Subcutaneous abdominal adipose tissue (tissue), 5 donors: Measurements from ENCODE around the gene MAP2.

ENCODE experiments used
- H3K27ac ChIP-seq: one replicate; pipeline ENCODE4 v1.7.0; 2013; ENCODE audit warnings: low read depth, mild to moderate bottlenecking, inconsistent platforms, low read length, moderate library complexity
- H3K27me3 ChIP-seq, 5 donors: one replicate each; pipeline ENCODE4 v1.7.0; 2013; ENCODE audit warnings: low read length in 5 of 5, inconsistent platforms in 1 of 5; ENCODE audit not compliant: control insufficient read depth in 5 of 5, insufficient read depth in 4 of 5
- H3K36me3 ChIP-seq, 5 donors: one replicate each; pipeline ENCODE4 v1.7.0; 2013; ENCODE audit warnings: low read length in 5 of 5; ENCODE audit not compliant: control insufficient read depth in 5 of 5, insufficient read depth in 5 of 5
- H3K4me1 ChIP-seq, 5 donors: one replicate each; pipeline ENCODE4 v1.7.0; 2013; ENCODE audit warnings: low read length in 5 of 5, mild to moderate bottlenecking in 3 of 5, moderate library complexity in 1 of 5; ENCODE audit not compliant: control insufficient read depth in 5 of 5, insufficient read depth in 5 of 5
- H3K4me3 ChIP-seq, 5 donors: one replicate each; pipeline ENCODE4 v1.7.0; 2013; ENCODE audit warnings: low read length in 5 of 5, low read depth in 1 of 5
- H3K9ac ChIP-seq, 5 donors: one replicate each; pipeline ENCODE4 v1.7.0; 2013; ENCODE audit warnings: low read length in 5 of 5, mild to moderate bottlenecking in 4 of 5, moderate library complexity in 3 of 5
- H3K9me3 ChIP-seq, 5 donors: one replicate each; pipeline ENCODE4 v1.7.0; 2013; ENCODE audit warnings: low read length in 5 of 5; ENCODE audit not compliant: control insufficient read depth in 5 of 5
- donor health status: healthy.
- donor health status: healthy.
- donor health status: healthy.
- donor health status: healthy.
- donor health status: healthy.

Gene MAP2

DNA sequence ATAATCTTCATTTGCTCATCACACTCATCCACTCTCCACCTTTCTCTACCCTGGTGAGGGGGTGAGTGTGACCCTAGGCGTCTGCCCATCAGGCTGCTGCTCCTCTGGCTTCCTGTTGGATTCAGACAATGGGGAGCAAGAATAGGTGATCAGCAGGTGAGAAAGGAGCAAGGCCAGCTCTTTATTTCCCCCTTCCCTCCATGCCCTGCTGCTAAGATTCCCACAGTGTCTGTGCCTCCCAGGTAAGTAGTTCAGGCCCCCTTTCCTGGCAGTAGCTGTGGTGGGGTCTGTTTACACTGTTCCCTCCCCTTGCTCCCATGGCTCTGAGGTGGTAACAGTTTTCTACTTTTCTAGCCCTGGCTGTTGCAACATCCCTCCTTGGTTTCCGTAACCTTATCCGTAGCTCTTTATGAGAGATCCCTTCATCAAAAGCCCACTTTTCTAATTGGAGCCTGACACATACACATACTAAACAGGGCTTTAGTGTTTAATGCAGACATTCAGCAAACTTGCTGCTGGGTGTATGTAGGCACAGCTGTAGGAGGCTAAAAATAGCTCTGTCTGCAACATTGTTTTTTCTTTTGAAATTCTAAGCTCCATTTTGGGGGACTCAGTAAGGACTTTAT, 27.5 kb downstream of the MAP2 start:
- Histone ChIP-seq H3K9me3 (no peaks in the 10 kb centered on the region), H3K36me3 (no peaks in the 10 kb centered on the region), H3K4me1 (no peaks in the 10 kb centered on the region), H3K27ac (no peak overlapping the region), H3K27me3 (no peaks in the 10 kb centered on the region), H3K4me3 (no peak overlapping the region), H3K9ac (no peak overlapping the region)

DNA sequence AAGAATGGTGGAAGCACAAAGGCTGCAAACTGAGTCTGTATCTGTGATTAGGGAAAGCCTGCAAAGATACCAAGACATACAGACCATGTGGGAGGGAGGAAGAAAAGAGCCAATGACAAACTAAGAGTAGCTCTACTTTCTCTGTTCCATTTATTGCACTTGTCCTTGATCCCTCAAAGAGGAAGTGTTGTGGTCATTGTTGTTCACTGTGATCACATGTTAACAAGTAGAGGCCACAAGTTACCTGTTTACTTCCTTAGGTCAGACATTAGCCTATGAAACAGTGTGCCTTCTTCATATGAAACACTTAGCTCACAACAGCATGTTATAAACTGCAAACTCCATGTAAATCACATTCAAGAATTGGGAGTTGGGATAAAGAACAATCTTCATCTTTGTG, 32.6 kb downstream of the MAP2 start:
- Histone ChIP-seq H3K36me3 (no peaks in the 10 kb centered on the region), H3K27ac (no peak overlapping the region), H3K9ac (no peak overlapping the region)

DNA sequence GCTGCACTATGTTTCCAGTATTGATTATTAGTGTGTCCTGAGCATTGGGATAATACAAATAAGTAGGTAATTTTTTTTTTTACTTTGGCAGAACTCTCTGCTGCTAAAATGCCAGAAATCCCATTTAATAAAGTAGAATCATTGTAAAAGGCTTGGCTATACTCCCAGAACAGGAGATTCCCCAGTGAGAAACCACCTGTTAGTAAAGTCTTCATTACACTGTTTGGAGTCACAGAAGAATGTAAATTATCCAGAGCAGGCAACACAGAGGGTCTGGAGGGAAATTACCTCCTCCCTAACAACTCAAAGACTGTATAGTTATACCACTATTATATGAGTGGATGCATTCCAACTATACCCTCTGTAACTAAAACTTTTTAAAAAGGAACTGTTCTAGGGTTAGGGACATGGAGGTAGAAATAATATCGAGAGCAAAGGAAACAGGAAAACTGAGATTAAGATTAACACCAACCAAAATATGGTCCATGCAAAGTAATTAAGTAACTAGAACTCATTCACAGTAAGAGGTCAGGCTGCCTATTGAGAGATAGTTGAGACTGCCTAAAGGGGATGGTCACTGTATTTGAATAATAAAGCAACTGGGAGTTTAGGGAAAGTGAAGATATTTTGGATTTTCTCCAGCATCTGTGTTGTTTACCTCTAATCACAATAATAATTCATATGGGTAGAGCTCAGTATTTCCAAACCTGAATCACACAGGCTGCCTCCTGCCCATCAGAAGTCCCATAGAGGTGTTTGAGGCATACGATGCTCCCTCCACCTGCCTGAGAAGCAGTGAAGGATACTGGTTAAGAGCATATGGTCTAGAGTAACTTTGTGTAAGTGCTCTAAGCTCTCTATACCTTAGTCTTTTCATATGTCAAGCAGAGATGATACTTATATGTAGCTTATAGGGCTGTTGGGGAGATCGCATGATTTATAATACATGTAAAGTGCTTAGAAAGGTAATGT, 34.4 kb downstream of the MAP2 start:
- H3K4me3 ChIP-seq: no peak overlapping the region
- no peaks in the 10 kb centered on the region for H3K27me3 ChIP-seq
- H3K36me3 ChIP-seq: no peaks in the 10 kb centered on the region
- H3K4me1 ChIP-seq: no peaks in the 10 kb centered on the region
- H3K27ac ChIP-seq: no peak overlapping the region
- no peak overlapping the region for H3K9ac ChIP-seq
- no peaks in the 10 kb centered on the region for H3K9me3 ChIP-seq

More for the DNA sequence above, 32.6 kb downstream of the MAP2 start:
- Histone ChIP-seq H3K4me3 (no peak overlapping the region), H3K9me3 (no peaks in the 10 kb centered on the region), H3K4me1 (no peaks in the 10 kb centered on the region), H3K27me3 (no peaks in the 10 kb centered on the region)

DNA sequence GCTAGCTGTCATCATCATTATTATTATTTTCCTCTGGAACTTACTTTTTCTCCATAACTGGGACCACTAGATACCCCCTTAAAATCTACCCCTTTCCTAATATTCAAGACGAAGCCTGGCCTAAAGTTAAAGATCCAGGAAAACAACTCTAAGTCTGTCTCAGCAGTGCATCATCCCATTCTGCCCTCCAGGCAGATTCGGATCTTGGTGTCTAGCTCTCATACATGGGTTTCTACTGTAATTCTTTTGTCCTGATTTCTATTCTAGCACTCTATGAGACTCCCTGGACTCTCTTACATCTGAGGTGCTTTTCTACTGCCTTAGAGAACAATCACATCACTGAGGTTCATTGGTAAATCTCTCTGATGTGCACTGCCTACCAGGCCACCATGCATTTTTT, 35.5 kb downstream of the MAP2 start:
- no peak overlapping the region for H3K27ac ChIP-seq
- H3K4me3 ChIP-seq: no peak overlapping the region
- H3K9me3 ChIP-seq: no peaks in the 10 kb centered on the region
- H3K4me1 ChIP-seq: no peaks in the 10 kb centered on the region
- H3K36me3 ChIP-seq: no peaks in the 10 kb centered on the region
- no peak overlapping the region for H3K9ac ChIP-seq
- no peaks in the 10 kb centered on the region for H3K27me3 ChIP-seq

DNA sequence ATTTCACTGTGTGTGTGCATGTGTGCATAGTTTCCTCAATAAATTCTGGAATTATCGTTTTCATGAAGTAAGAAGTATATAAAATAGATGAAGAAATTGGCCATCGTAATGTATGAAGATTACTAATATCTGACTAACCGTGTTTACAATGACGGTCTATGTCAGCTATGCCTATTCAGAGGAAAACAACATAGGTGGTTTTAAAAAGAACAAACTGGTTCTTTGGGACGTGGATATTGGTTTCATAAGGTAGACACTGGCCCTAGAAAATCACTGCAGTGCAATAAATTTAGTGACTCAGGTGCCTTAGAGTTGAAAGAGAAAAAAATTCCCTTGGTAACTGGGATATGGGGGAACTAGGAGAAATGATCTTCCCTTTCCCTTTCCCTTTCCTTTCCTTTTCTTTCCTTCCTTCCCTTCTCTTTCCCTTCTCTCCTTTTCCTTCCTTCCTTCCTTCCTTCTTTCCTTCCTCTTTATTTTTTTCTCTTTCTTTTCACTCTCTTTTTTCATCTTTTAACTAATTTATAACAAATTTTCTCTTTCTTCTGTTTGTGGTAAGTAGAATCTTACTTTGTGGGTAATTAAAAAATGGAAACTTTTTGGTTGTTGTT, 36.4 kb downstream of the MAP2 start:
- Histone ChIP-seq H3K36me3 (no peaks in the 10 kb centered on the region), H3K9ac (no peak overlapping the region), H3K27me3 (no peaks in the 10 kb centered on the region), H3K27ac (no peak overlapping the region), H3K4me1 (no peaks in the 10 kb centered on the region), H3K9me3 (no peaks in the 10 kb centered on the region), H3K4me3 (no peak overlapping the region)

DNA sequence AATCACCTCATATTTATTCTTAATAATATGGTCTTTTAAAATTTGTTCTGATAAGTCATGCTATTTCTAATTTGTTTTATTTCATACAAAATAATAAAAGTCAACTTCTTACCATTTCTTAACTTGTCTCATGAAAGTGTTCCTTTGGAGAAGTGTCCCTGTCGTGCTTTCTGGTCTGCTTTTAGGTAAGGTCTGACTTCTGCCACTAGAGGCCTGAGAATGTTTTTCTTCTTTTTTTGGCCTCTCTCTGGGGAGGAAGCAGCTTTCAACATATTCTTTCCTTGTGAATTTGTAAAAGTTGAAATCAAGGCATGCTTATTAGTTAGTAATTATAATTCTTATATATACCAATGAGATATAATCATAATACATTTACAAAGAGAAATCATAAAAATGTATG, 39.4 kb downstream of the MAP2 start:
- no peaks in the 10 kb centered on the region for H3K27me3 ChIP-seq
- no peaks in the 10 kb centered on the region for H3K36me3 ChIP-seq
- no peaks in the 10 kb centered on the region for H3K4me1 ChIP-seq
- no peak overlapping the region for H3K27ac ChIP-seq
- no peak overlapping the region for H3K4me3 ChIP-seq
- no peak overlapping the region for H3K9ac ChIP-seq
- peaks cover 0 to 4% (median 0%) of the 10 kb centered on the region in 5 donors for H3K9me3 ChIP-seq

DNA sequence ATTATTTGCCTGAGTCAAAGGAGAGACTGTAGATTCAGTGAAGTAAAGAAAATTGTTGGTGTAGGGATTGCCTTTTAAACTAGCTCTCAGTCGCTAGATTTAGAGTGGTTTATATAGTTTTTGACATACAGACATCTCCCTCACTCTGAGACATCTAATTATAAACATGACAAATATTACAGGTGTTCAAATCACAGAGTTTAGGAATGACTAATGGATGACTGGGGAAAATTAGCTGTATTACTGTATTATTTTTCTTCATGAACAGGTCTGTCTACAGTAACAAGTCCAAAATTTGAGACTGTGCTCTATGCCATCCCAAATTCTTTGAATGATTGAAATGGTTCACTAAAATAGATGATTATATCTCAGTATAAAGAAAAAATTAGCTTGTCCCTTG, 40.0 kb downstream of the MAP2 start:
- Histone ChIP-seq H3K9me3 (peaks cover 0 to 4% (median 0%) of the 10 kb centered on the region in 5 donors), H3K27ac (no peak overlapping the region), H3K4me3 (no peak overlapping the region), H3K4me1 (no peaks in the 10 kb centered on the region), H3K9ac (no peak overlapping the region), H3K27me3 (no peaks in the 10 kb centered on the region), H3K36me3 (no peaks in the 10 kb centered on the region)

DNA sequence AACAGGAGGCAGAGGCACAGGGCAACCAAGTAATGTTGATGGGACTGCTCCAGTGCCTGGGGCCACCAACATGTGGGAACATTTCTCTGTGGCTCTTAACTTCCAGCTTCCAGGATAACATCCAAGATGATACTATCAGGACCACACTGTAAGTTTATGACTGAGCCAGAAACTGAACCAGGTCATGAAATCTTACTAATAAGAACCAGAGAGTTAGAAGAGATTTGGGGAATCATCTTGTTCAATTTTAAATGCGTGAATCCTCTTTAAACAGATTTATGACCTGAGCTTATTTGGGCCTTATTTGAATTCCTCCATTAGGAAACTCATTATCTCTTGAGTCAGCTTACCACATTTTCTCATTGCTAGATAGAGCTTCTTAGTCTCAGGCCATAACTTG, 45.0 kb downstream of the MAP2 start:
- H3K9ac ChIP-seq: no peak overlapping the region

DNA sequence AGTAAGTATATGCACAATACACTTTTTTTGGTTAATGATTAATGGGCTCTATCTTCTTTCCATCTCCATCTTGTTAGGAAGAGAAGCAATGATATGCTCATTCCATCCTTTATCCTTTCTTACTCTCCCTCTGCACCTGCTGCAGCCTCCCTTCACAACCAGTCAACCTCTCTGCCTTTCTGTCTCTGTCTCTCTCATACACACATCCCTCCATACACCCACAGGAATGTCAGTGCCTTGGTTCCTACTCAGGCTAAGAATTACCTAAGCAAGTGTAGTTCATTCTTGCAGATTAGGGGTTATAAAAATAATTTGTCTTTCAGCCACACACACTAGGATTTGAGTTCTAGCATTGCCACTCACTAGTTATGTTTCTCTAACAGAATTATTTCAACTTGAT, 45.6 kb downstream of the MAP2 start:
- H3K36me3 ChIP-seq: no peaks in the 10 kb centered on the region
- H3K9ac ChIP-seq: no peak overlapping the region
- no peak overlapping the region for H3K27ac ChIP-seq
- no peak overlapping the region for H3K4me3 ChIP-seq
- peaks cover 0 to 11% (median 10%) of the 10 kb centered on the region in 5 donors for H3K4me1 ChIP-seq
- no peaks in the 10 kb centered on the region for H3K27me3 ChIP-seq
- H3K9me3 ChIP-seq: peaks cover 0 to 4% (median 0%) of the 10 kb centered on the region in 5 donors

More for the DNA sequence above, 45.0 kb downstream of the MAP2 start:
- H3K27me3 ChIP-seq: no peaks in the 10 kb centered on the region
- no peak overlapping the region for H3K4me3 ChIP-seq
- H3K9me3 ChIP-seq: peaks cover 0 to 4% (median 0%) of the 10 kb centered on the region in 5 donors
- no peaks in the 10 kb centered on the region for H3K36me3 ChIP-seq
- H3K27ac ChIP-seq: no peak overlapping the region
- peaks cover 0 to 8% (median 5%) of the 10 kb centered on the region in 5 donors for H3K4me1 ChIP-seq

DNA sequence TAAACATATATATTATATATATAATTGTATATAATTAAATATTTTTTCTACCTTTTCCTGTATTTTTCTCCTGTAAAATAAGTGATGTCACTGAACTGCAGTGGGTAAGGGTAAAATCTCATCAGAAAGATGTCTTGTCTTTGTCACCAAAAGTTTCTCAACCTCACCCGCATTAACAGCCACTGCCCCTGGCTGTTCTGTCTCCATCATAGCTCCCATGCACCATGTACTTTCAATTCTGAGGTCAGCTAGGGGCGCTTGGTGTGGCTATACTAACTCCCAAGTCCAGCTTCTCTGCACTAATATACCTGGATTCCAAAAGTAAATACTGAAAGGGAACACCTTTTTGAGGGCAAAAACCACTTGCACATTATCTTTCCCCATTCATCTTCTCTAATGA, 46.6 kb downstream of the MAP2 start:
- no peak overlapping the region for H3K4me3 ChIP-seq
- no peaks in the 10 kb centered on the region for H3K27me3 ChIP-seq

More for the DNA sequence above, 46.6 kb downstream of the MAP2 start:
- Histone ChIP-seq H3K9me3 (peaks cover 0 to 4% (median 0%) of the 10 kb centered on the region in 5 donors), H3K9ac (no peak overlapping the region), H3K36me3 (no peaks in the 10 kb centered on the region), H3K4me1 (peaks cover 0 to 11% (median 10%) of the 10 kb centered on the region in 5 donors), H3K27ac (no peak overlapping the region)
